H1 (cell line): ENCODE results near the gene AP4B1. TPM values are rescaled to one million over a fixed set of nuclear protein-coding genes. Genes with fewer than 3 reads are reported as not detected.

Experiments
- ATF2 ChIP-seq: IDR thresholded peaks from 2 replicates; pipeline ENCODE4 v1.6.1; 2012; ENCODE audit warnings: low read length, inconsistent platforms
- POU5F1 ChIP-seq: IDR thresholded peaks from 2 replicates; pipeline ENCODE4 v1.6.1; 2011; ENCODE audit warnings: low read depth, mild to moderate bottlenecking, low read length, moderate library complexity
- RFX5 ChIP-seq: IDR thresholded peaks from 2 replicates; pipeline ENCODE4 v1.6.1; 2011; ENCODE audit warnings: low read depth, low read length, improper control_type of control experiment, borderline replicate concordance
- SAP30 ChIP-seq: fragments of 300-600 bp; sonication (generic); IDR thresholded peaks from 2 replicates; pipeline ENCODE4 v1.7.1; 2012; ENCODE audit warnings: low read length, moderate library complexity, mild to moderate bottlenecking, inconsistent platforms; ENCODE audit not compliant: insufficient read depth, insufficient replicate concordance
- TAF7 ChIP-seq: optimal IDR thresholded peaks from 2 replicates; pipeline ENCODE3; 2011; ENCODE audit warnings: low read depth, mild to moderate bottlenecking, inconsistent platforms, low read length, moderate library complexity, borderline replicate concordance
- polyA plus RNA-seq, 7 experiments: library from polyadenylated mRNA; depleted of rRNA in 3 of 7; stranded (reverse) in 5 of 7; unstranded in 2 of 7; fragments of >200 nt in 5 of 7; fragments of 200-250 nt in 2 of 7; gene quantifications; 1 replicate in 5 of 7; 2 replicates in 1 of 7; 4 replicates in 1 of 7; pipeline versions ENCODE4 v1.2.1 to v1.2.3, GENCODE V29; 2011 to 2013; ENCODE audit warnings: missing spikeins in 2 of 7, mixed read lengths in 2 of 7
- total RNA-seq: library from RNA; stranded (reverse); fragmentation: NEBNext Ultra II Directional; extraction: Animal tissue kit (Norgen Biotek cat#: 25700); gene quantifications from 2 replicates; pipeline ENCODE4 v1.2.1, GENCODE V29; 2021

The AP4B1 gene
- total and polyA plus RNA-seq, 2 of the 8 experiments (the other 6 are each of a cell fraction or from before 2014, with no cell fraction given), result 8.9 to 9.0 TPM

- TF ChIP-seq ATF2 (no peak), POU5F1 (no peak), SAP30 (no peak), TAF7 (no peak), RFX5 (no peak)
Measured at GRCh38 chr1:113859478-113860175, 45.0 kb downstream of the AP4B1 start (continued).
